ENCODE measurements around the gene CCN6.

Gene CCN6

GRCh38 chr6:112085286-112086065, 31.6 kb downstream of the CCN6 start:
- no peak for DNase-seq (ENCODE audit: extremely low spot score)
- CTCF ChIA-PET: interaction anchor here (1.3 to 1.5 kb wide), 3 partner anchors 25 to 79 kb away, joined by 3 to 5 read pairs (median 3); no protein-coding TSS in a partner anchor
- POLR2A ChIA-PET: interaction anchor here (1.4 to 1.9 kb wide), 2 partner anchors 34 to 408 kb away, joined by 3 to 6 read pairs; no protein-coding TSS in a partner anchor
- TF ChIP-seq TARDBP (IDR thresholded peaks at IDR 0.05) (no peak), L3MBTL2 (conservative IDR thresholded peaks at IDR 0.05) (no peak), LEF1 (IDR thresholded peaks at IDR 0.05; ENCODE audit: borderline replicate concordance) (no peak), ELF4 (IDR thresholded peaks at IDR 0.05) (no peak), FOXM1 (IDR thresholded peaks at IDR 0.05; ENCODE audit: borderline replicate concordance) (no peak), CTBP1 (IDR thresholded peaks at IDR 0.05; ENCODE audit: borderline replicate concordance) (no peak), NFRKB (IDR thresholded peaks at IDR 0.05) (no peak), FOXK2 (IDR thresholded peaks at IDR 0.05) (no peak), ZNF384 (IDR thresholded peaks at IDR 0.05) (no peak), SP1 (IDR thresholded peaks at IDR 0.05) (no peak)

- POLR2A ChIA-PET: interaction anchor here (0.7 to 2.2 kb wide), 21 partner anchors 9 to 1104 kb away, joined by 3 to 18 read pairs (median 5); partner anchors contain the start of gene RPF2
- DNase-seq (ENCODE audit: extremely low spot score): peak; percentile 27
- CTCF ChIA-PET: interaction anchor here (0.8 to 1.3 kb wide), 6 partner anchors 26 to 184 kb away, joined by 3 to 5 read pairs (median 4); no protein-coding TSS in a partner anchor
- no peak for TF ChIP-seq BHLHE40 (IDR thresholded peaks at IDR 0.05; ENCODE audit: borderline replicate concordance)
- TF ChIP-seq NFRKB (IDR thresholded peaks at IDR 0.05): no peak
- no peak for TF ChIP-seq ELF4 (IDR thresholded peaks at IDR 0.05)
- no peak for TF ChIP-seq L3MBTL2 (conservative IDR thresholded peaks at IDR 0.05)
- TF ChIP-seq FOXA1 (IDR thresholded peaks at IDR 0.05): no peak
- no peak for TF ChIP-seq SUZ12 (IDR thresholded peaks at IDR 0.05)
- TF ChIP-seq, protein P1, sequence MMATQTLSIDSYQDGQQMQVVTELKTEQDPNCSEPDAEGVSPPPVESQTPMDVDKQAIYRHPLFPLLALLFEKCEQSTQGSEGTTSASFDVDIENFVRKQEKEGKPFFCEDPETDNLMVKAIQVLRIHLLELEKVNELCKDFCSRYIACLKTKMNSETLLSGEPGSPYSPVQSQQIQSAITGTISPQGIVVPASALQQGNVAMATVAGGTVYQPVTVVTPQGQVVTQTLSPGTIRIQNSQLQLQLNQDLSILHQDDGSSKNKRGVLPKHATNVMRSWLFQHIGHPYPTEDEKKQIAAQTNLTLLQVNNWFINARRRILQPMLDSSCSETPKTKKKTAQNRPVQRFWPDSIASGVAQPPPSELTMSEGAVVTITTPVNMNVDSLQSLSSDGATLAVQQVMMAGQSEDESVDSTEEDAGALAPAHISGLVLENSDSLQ (IDR thresholded peaks at IDR 0.05): no peak
- TF ChIP-seq SP1 (IDR thresholded peaks at IDR 0.05): no peak
- TF ChIP-seq HDGF (IDR thresholded peaks at IDR 0.05; ENCODE audit: borderline replicate concordance): no peak
- no peak for TF ChIP-seq LEF1 (IDR thresholded peaks at IDR 0.05; ENCODE audit: borderline replicate concordance)
- TF ChIP-seq ZNF384 (IDR thresholded peaks at IDR 0.05): no peak
- TF ChIP-seq FOXK2 (IDR thresholded peaks at IDR 0.05): no peak
- TF ChIP-seq ARNT (IDR thresholded peaks at IDR 0.05): no peak
- TF ChIP-seq FOXM1 (IDR thresholded peaks at IDR 0.05; ENCODE audit: borderline replicate concordance): no peak
Observed at GRCh38 chr6:112086744-112087135, 32.8 kb downstream of the CCN6 start.

- TF ChIP-seq ARNT (IDR thresholded peaks at IDR 0.05): no peak
- TF ChIP-seq, protein P1 (IDR thresholded peaks at IDR 0.05): peak; percentile 60
- CTCF ChIA-PET: interaction anchor here (0.8 to 1.3 kb wide), 5 partner anchors 27 to 183 kb away, joined by 3 to 5 read pairs (median 3); no protein-coding TSS in a partner anchor
- peak; percentile 94 for DNase-seq (ENCODE audit: extremely low spot score)
- POLR2A ChIA-PET: interaction anchor here (0.6 to 2.2 kb wide), 30 partner anchors 8 to 1105 kb away, joined by 3 to 18 read pairs (median 4); partner anchors contain the start of gene RPF2
Observed at GRCh38 chr6:112087136-112087911, 33.4 kb downstream of the CCN6 start, which contains the start of the genes FAM229B and TUBE1. TSS of gene FAM229B (plus strand) at chr6:112087591. CDS start at chr6:112099284, 11,693 bp downstream. TSS of gene TUBE1 (minus strand) at chr6:112087482. CDS start at chr6:112087434, 48 bp downstream.

GRCh38 chr6:112087916-112088315, 34.0 kb downstream of the CCN6 start:
- ChIA-PET POLR2A (interaction anchor here (0.6 to 2.2 kb wide), 24 partner anchors 9 to 85 kb away, joined by 3 to 18 read pairs (median 4); no protein-coding TSS in a partner anchor), CTCF (interaction anchor here (0.8 to 1.3 kb wide), 4 partner anchors 37 to 183 kb away, joined by 3 to 5 read pairs (median 4); no protein-coding TSS in a partner anchor)
- TF ChIP-seq FOXA1 (IDR thresholded peaks at IDR 0.05) (no peak), CTBP1 (IDR thresholded peaks at IDR 0.05; ENCODE audit: borderline replicate concordance) (no peak), ELF4 (IDR thresholded peaks at IDR 0.05) (no peak), NFRKB (IDR thresholded peaks at IDR 0.05) (no peak), L3MBTL2 (conservative IDR thresholded peaks at IDR 0.05) (no peak), HDGF (IDR thresholded peaks at IDR 0.05; ENCODE audit: borderline replicate concordance) (no peak), ZNF384 (IDR thresholded peaks at IDR 0.05) (no peak), LEF1 (IDR thresholded peaks at IDR 0.05; ENCODE audit: borderline replicate concordance) (no peak), TARDBP (IDR thresholded peaks at IDR 0.05) (no peak), BHLHE40 (IDR thresholded peaks at IDR 0.05; ENCODE audit: borderline replicate concordance) (no peak), SUZ12 (IDR thresholded peaks at IDR 0.05) (no peak)
- TF ChIP-seq, protein P1 (IDR thresholded peaks at IDR 0.05): no peak
- DNase-seq (ENCODE audit: extremely low spot score): no peak

DNA sequence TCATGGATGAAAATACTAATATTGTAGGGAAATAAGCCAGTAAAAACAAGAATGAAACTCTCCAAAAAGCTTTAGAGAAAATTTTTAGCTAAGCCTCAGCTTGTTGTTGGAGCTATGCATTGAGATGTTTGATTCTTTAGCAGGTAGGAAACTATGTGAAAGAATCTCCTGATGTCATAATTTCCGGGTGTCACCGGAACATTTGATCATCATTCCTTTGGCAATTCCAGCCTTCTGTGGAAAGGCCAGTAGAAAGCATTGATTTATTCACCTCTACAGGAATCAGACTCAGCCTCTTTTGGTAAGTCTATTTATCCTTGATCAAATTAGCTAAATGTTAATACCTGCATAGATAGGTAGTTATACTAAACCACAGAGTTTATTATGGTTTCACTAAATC, 43.0 kb downstream of the CCN6 start:
- no peak for TF ChIP-seq HDGF (IDR thresholded peaks at IDR 0.05; ENCODE audit: borderline replicate concordance)
- TF ChIP-seq, protein P1 (IDR thresholded peaks at IDR 0.05): no peak
- TF ChIP-seq ARNT (IDR thresholded peaks at IDR 0.05): no peak
- no peak for TF ChIP-seq LEF1 (IDR thresholded peaks at IDR 0.05; ENCODE audit: borderline replicate concordance)
- no peak for TF ChIP-seq L3MBTL2 (conservative IDR thresholded peaks at IDR 0.05)
- TF ChIP-seq FOXK2 (IDR thresholded peaks at IDR 0.05): no peak
- TF ChIP-seq NFRKB (IDR thresholded peaks at IDR 0.05): no peak
- TF ChIP-seq BHLHE40 (IDR thresholded peaks at IDR 0.05; ENCODE audit: borderline replicate concordance): no peak
- DNase-seq (ENCODE audit: extremely low spot score): no peak
- ChIA-PET CTCF (no interaction called here), POLR2A (interaction anchor here (1.8 kb wide), 1 partner anchor 10 kb away, joined by 8 read pairs; the partner anchor contains the start of genes FAM229B and TUBE1)

Data from HEK293T (cell line).